ENCODE measurements around the gene FFAR2.
"Not testable (repeated sequence)": the region's sequence is repeated elsewhere in the genome, so short reads cannot be mapped to it uniquely, and the experiment has no call there.

The FFAR2 gene

GRCh38 chr19:35458731-35459391 lies 10.8 kb downstream of the FFAR2 start:
- no peak overlapping the region for H3K4me3 Mint-ChIP-seq
- H3K27ac Mint-ChIP-seq = no peak overlapping the region
- H3K9me3 Mint-ChIP-seq (ENCODE audit: low read depth) = no peaks in the 10 kb centered on the region
- H3K27me3 Mint-ChIP-seq = no peaks in the 10 kb centered on the region
- no peaks in the 10 kb centered on the region for H3K36me3 Mint-ChIP-seq
- H3K4me1 Mint-ChIP-seq (ENCODE audit: low read depth) = peaks cover 34% of the 10 kb centered on the region

GRCh38 chr19:35459414-35460082 lies 11.5 kb downstream of the FFAR2 start:
- H3K4me3 Mint-ChIP-seq = no peak overlapping the region
- H3K36me3 Mint-ChIP-seq = no peaks in the 10 kb centered on the region
- H3K9me3 Mint-ChIP-seq (ENCODE audit: low read depth) = no peaks in the 10 kb centered on the region
- H3K27me3 Mint-ChIP-seq = no peaks in the 10 kb centered on the region
- peaks cover 39% of the 10 kb centered on the region for H3K4me1 Mint-ChIP-seq (ENCODE audit: low read depth)
- no peak overlapping the region for H3K27ac Mint-ChIP-seq

DNA sequence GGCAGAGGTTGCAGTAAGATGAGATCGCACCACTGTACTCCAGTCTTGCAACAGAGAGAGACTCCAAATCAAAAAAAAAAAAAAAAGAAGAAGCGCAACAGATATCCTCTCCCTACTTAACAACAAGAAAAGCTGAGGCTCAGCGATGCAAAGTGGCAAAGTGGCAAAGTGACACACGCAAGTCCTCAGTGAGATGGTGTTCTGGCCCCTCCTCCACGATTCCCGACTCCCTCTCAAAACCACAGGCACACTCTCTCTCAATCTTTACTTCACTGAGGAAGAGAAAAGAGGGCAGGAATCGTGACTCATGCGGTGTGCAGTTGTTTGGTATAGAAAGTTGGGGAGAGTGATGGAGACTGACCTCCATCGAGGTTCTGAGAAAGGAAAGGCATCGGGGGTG lies 12.6 kb downstream of the FFAR2 start:
- Mint-ChIP-seq H3K9me3 (ENCODE audit: low read depth) (no peaks in the 10 kb centered on the region), H3K4me3 (no peak overlapping the region), H3K27ac (no peak overlapping the region), H3K27me3 (no peaks in the 10 kb centered on the region), H3K36me3 (no peaks in the 10 kb centered on the region), H3K4me1 (ENCODE audit: low read depth) (peaks cover 35% of the 10 kb centered on the region)

DNA sequence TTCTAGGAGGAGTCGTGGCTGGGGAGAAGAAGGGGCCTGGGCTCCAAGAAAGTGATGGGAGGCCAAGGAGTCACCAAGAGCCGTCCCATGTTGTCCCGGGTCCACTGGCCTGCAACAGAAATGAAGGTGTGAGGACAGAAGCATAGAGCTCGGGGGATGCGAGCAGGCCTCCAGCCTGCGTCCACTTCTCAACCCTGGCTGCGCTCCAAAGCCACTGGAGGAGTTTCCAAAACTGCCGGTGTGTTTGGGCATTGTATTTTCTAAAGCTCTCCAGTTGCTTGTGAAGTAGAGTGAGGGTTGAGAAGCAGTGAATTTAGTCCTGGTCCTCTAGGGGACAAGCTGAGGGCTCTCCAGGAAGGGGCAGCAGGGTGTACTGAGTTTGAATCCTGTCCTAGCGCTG lies 13.0 kb downstream of the FFAR2 start:
- Mint-ChIP-seq H3K9me3 (ENCODE audit: low read depth) (no peaks in the 10 kb centered on the region), H3K27ac (no peak overlapping the region), H3K27me3 (no peaks in the 10 kb centered on the region), H3K4me1 (ENCODE audit: low read depth) (peaks cover 31% of the 10 kb centered on the region), H3K36me3 (no peaks in the 10 kb centered on the region), H3K4me3 (no peak overlapping the region)

GRCh38 chr19:35461788-35462187 lies 13.7 kb downstream of the FFAR2 start:
- H3K4me1 Mint-ChIP-seq (ENCODE audit: low read depth) = peaks cover 31% of the 10 kb centered on the region
- not testable (repeated sequence) for H3K4me3 Mint-ChIP-seq; H3K36me3 Mint-ChIP-seq; H3K27ac Mint-ChIP-seq; H3K9me3 Mint-ChIP-seq (ENCODE audit: low read depth); H3K27me3 Mint-ChIP-seq

GRCh38 chr19:35462476-35462953 lies 14.5 kb downstream of the FFAR2 start:
- no peaks in the 10 kb centered on the region for H3K9me3 Mint-ChIP-seq (ENCODE audit: low read depth)
- H3K36me3 Mint-ChIP-seq = no peaks in the 10 kb centered on the region
- H3K27ac Mint-ChIP-seq = peak overlapping the region; percentile 62
- peaks cover 31% of the 10 kb centered on the region for H3K4me1 Mint-ChIP-seq (ENCODE audit: low read depth)
- H3K4me3 Mint-ChIP-seq = peak overlapping the region; percentile 71
- no peaks in the 10 kb centered on the region for H3K27me3 Mint-ChIP-seq

GRCh38 chr19:35462956-35463355 lies 14.9 kb downstream of the FFAR2 start:
- Mint-ChIP-seq H3K27ac (peak overlapping the region; percentile 62), H3K4me1 (ENCODE audit: low read depth) (peaks cover 31% of the 10 kb centered on the region), H3K4me3 (peak overlapping the region; percentile 71)
- H3K9me3 Mint-ChIP-seq (ENCODE audit: low read depth); H3K36me3 Mint-ChIP-seq; H3K27me3 Mint-ChIP-seq: not testable (repeated sequence)

DNA sequence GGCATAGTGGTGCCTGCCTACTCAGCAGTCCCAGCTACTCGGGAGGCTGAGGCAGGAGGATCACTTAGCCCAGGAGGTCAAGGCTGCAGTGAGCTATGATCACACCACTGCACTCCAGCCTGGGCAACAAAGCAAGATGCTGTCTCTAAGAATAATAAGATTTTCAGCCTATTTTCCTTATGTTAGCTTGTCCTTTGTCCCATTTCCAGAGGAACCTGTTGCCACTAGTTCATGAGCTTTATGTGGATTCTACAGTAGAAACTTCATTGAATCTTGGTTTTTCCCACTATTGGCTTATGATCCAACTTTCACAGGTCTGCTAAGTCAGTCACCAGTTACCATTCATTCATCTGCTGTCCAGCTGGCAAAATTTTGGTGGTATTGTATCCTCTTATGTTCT lies 18.2 kb downstream of the FFAR2 start:
- no peak overlapping the region for H3K27ac Mint-ChIP-seq
- H3K4me3 Mint-ChIP-seq = no peak overlapping the region
- peaks cover 25% of the 10 kb centered on the region for H3K4me1 Mint-ChIP-seq (ENCODE audit: low read depth)
- H3K9me3 Mint-ChIP-seq (ENCODE audit: low read depth) = no peaks in the 10 kb centered on the region
- H3K27me3 Mint-ChIP-seq = no peaks in the 10 kb centered on the region
- H3K36me3 Mint-ChIP-seq = no peaks in the 10 kb centered on the region

DNA sequence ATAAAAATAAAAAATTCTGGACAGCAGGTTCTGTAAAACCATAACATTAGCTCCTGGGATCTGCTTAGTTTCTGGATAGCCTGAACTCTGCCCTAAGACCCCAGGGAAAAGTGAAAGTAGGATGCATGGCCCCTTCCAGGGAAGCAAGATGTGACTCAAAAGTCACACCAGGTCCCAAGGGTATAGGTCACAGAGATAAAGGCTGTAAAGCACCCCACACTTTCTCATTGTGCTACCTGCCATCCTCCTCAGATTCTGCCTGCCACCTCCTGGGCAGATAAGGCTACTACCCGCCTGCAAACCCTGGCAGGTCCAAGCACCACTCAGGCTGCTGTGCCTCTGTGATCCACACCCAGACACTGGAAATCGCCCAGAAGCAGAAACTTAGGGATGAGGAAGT lies 20.6 kb downstream of the FFAR2 start:
- Mint-ChIP-seq H3K36me3 (no peaks in the 10 kb centered on the region), H3K27ac (no peak overlapping the region), H3K27me3 (no peaks in the 10 kb centered on the region)

GRCh38 chr19:35470128-35470527 lies 22.1 kb downstream of the FFAR2 start:
- no peak overlapping the region for H3K4me3 Mint-ChIP-seq
- H3K4me1 Mint-ChIP-seq (ENCODE audit: low read depth) = peaks cover 2% of the 10 kb centered on the region
- no peaks in the 10 kb centered on the region for H3K36me3 Mint-ChIP-seq

More for the DNA sequence above, 20.6 kb downstream of the FFAR2 start:
- Mint-ChIP-seq H3K4me1 (ENCODE audit: low read depth) (peaks cover 9% of the 10 kb centered on the region), H3K9me3 (ENCODE audit: low read depth) (no peaks in the 10 kb centered on the region), H3K4me3 (no peak overlapping the region)

GRCh38 chr19:35471075-35471474 lies 23.0 kb downstream of the FFAR2 start:
- not testable (repeated sequence) for H3K9me3 Mint-ChIP-seq (ENCODE audit: low read depth); H3K27ac Mint-ChIP-seq; H3K4me3 Mint-ChIP-seq; H3K36me3 Mint-ChIP-seq; H3K27me3 Mint-ChIP-seq; H3K4me1 Mint-ChIP-seq (ENCODE audit: low read depth)

More at GRCh38 chr19:35470128-35470527, 22.1 kb downstream of the FFAR2 start:
- Mint-ChIP-seq H3K27me3 (no peaks in the 10 kb centered on the region), H3K27ac (no peak overlapping the region), H3K9me3 (ENCODE audit: low read depth) (no peaks in the 10 kb centered on the region)

DNA sequence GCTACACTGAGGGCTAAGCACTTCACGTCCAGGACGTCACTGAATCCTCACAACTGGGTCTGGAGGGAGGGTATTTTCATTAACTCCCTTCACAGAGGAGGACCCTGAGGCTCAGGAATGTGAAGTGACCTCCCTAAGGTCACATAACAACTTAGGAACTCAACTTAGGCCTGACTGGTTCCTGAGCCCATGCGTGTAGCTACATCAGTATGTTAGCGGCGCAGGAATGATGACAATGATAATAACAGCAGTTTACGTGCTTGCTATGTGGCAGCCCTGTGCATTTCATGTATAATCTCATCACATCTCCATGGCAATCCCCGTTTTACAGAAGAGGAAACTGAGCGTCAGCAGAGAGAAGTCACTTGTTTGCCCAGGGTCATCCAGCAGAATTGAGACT lies 23.9 kb downstream of the FFAR2 start:
- no peaks in the 10 kb centered on the region for H3K27me3 Mint-ChIP-seq
- no peaks in the 10 kb centered on the region for H3K9me3 Mint-ChIP-seq (ENCODE audit: low read depth)
- H3K36me3 Mint-ChIP-seq = no peaks in the 10 kb centered on the region
- no peak overlapping the region for H3K27ac Mint-ChIP-seq
- peaks cover 2% of the 10 kb centered on the region for H3K4me1 Mint-ChIP-seq (ENCODE audit: low read depth)
- no peak overlapping the region for H3K4me3 Mint-ChIP-seq

DNA sequence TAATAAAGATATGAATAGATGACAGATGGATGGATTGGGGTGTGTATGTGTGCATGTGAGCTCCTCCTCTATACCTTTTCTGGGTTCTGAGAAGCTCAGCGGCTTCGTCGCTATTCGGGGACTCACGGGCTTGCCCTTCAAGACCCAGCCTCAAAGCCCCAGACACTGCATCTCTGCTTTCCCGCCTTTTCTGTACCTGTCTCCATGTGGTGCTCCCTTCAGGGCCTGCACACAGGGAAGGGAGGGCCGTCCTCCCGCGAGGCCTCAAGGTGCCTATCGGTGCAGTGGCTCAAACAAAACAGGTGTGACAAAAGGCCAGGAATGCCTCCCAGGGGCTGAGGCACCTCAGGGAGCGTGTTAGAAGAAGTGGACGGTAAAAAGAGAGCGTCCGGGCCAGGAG lies 26.0 kb downstream of the FFAR2 start:
- Mint-ChIP-seq H3K27ac (no peak overlapping the region), H3K4me3 (no peak overlapping the region), H3K36me3 (no peaks in the 10 kb centered on the region), H3K9me3 (ENCODE audit: low read depth) (no peaks in the 10 kb centered on the region), H3K4me1 (ENCODE audit: low read depth) (no peaks in the 10 kb centered on the region), H3K27me3 (no peaks in the 10 kb centered on the region)

DNA sequence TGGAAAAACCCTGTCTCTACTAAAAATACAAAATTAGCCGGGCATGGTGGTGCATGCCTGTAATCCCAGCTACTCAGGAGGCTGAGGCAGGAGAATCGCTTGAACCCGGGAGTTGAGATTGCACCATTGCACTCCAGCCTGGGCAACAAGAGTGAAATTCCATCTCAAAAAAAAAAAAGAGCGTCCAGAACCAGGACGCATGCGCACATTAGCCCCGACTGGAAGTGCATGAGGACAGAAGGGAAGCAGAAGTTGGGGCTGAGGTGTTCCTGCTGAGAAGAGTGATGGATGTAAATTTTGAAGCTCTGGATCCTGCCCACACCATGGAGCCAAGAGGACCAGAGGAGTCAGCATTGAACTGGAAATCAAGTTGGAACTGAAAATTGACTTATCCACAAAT lies 26.5 kb downstream of the FFAR2 start:
- H3K9me3 Mint-ChIP-seq (ENCODE audit: low read depth); H3K27me3 Mint-ChIP-seq; H3K36me3 Mint-ChIP-seq; H3K4me3 Mint-ChIP-seq; H3K4me1 Mint-ChIP-seq (ENCODE audit: low read depth); H3K27ac Mint-ChIP-seq: not testable (repeated sequence)

DNA sequence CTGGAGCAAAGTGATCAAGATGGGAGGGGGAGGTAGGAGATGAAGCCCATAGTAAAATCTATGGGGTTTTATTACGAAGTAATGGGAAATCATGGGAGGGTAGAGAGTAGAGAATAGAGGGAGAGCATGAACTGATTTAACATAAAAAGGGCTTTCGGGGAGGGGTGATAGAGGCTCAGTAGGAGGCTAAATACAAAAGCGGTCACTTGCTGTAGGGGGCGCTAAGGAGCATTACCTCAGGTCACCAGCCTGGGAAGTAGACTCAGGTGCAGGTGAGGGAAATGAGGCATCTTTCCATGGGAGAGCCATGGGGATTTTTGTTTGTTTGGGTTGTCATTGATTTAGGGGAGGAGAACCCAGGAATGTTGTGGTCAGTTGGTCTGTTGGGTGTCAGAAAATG lies 28.1 kb downstream of the FFAR2 start:
- no peaks in the 10 kb centered on the region for H3K27me3 Mint-ChIP-seq
- no peak overlapping the region for H3K27ac Mint-ChIP-seq
- no peak overlapping the region for H3K4me3 Mint-ChIP-seq
- no peaks in the 10 kb centered on the region for H3K36me3 Mint-ChIP-seq
- H3K9me3 Mint-ChIP-seq (ENCODE audit: low read depth) = no peaks in the 10 kb centered on the region
- no peaks in the 10 kb centered on the region for H3K4me1 Mint-ChIP-seq (ENCODE audit: low read depth)
